ENCODE data around the gene DPYD.

DPYD gene

DNA sequence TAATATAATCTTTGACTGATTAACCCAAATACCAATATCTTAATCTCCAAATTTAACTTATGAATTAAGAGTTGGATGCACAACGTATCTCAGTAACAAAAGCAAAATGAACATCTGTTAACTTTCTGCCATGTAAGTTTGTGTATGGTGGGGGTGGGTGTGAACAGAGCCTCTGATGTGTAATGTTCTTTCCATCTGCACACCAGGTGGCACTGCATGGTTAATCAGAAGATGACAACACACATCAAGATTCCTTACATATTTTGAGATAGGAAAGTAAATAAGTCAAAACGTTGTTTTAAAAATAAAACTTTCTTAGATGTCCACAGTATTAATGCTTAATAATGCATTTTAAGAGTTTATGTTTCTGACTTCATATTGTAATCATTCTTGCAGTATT is 251.9 kb downstream of the DPYD start:
- Histone ChIP-seq H3K9ac (no peak overlapping the region), H3K4me3 (IDR thresholded peaks at IDR 0.05; ENCODE audit: insufficient read depth, low read depth, low read length) (no peak overlapping the region), H4K20me1 (ENCODE audit: insufficient read depth) (no peaks in the 10 kb centered on the region), H3K4me2 (no peak overlapping the region), H3K27ac (no peak overlapping the region), H2AFZ (ENCODE audit: low read depth) (no peak overlapping the region), H3K27me3 (ENCODE audit: insufficient read depth, low read depth) (no peaks in the 10 kb centered on the region), H3K36me3 (ENCODE audit: insufficient read depth) (no peaks in the 10 kb centered on the region), H3K4me1 (ENCODE audit: low read depth, poor library complexity, severe bottlenecking) (no peaks in the 10 kb centered on the region), H3K79me2 (ENCODE audit: insufficient read depth, low read depth) (no peaks in the 10 kb centered on the region)
- TF ChIP-seq, protein P1, sequence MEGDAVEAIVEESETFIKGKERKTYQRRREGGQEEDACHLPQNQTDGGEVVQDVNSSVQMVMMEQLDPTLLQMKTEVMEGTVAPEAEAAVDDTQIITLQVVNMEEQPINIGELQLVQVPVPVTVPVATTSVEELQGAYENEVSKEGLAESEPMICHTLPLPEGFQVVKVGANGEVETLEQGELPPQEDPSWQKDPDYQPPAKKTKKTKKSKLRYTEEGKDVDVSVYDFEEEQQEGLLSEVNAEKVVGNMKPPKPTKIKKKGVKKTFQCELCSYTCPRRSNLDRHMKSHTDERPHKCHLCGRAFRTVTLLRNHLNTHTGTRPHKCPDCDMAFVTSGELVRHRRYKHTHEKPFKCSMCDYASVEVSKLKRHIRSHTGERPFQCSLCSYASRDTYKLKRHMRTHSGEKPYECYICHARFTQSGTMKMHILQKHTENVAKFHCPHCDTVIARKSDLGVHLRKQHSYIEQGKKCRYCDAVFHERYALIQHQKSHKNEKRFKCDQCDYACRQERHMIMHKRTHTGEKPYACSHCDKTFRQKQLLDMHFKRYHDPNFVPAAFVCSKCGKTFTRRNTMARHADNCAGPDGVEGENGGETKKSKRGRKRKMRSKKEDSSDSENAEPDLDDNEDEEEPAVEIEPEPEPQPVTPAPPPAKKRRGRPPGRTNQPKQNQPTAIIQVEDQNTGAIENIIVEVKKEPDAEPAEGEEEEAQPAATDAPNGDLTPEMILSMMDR (conservative IDR thresholded peaks at IDR 0.05; ENCODE audit: low read depth, low read length), result no peak

GRCh38 chr1:97660431-97661105 is 260.3 kb downstream of the DPYD start:
- Histone ChIP-seq H4K20me1 (ENCODE audit: insufficient read depth) (no peaks in the 10 kb centered on the region), H3K79me2 (ENCODE audit: insufficient read depth, low read depth) (no peaks in the 10 kb centered on the region), H3K9ac (no peak overlapping the region), H2AFZ (ENCODE audit: low read depth) (no peak overlapping the region), H3K4me3 (IDR thresholded peaks at IDR 0.05; ENCODE audit: insufficient read depth, low read depth, low read length) (no peak overlapping the region), H3K27me3 (ENCODE audit: insufficient read depth, low read depth) (no peaks in the 10 kb centered on the region), H3K4me1 (ENCODE audit: low read depth, poor library complexity, severe bottlenecking) (no peaks in the 10 kb centered on the region), H3K36me3 (ENCODE audit: insufficient read depth) (no peaks in the 10 kb centered on the region), H3K4me2 (no peak overlapping the region), H3K27ac (no peak overlapping the region)
- TF ChIP-seq, protein P1 (conservative IDR thresholded peaks at IDR 0.05; ENCODE audit: low read depth, low read length), result no peak

DNA sequence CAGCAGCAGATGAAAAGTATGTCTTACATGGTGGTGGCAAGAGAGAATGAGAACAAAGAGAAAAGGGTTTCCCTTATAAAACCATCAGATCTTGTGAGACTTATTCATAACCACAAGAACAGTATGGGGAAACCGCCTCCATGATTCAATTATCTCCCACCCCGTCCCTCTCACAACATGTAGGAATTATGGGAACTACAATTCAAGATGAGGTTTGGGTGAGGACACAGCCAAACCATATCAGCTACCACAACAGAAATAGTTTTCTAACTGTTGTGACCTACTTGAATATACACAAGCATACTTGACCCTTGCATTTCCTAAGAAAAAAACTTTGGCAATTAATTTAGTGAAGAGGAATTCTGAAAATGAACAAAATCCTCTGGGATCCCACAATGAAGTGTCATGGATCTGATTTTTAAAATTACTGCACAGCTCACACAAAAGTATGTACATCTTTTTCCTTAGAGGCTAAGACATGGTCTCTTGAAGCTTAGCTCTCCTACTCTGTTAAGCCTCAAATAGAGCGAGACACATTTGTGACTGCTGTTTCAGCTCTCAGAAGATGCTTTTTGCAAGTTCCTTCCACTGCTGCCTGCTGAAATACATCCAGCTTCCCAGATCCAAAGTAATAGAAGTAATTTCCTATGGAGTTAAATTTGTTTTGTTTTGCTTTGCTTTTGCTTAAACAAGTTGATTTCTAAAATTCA is 265.8 kb downstream of the DPYD start:
- no peaks in the 10 kb centered on the region for H3K79me2 ChIP-seq (ENCODE audit: insufficient read depth, low read depth)
- no peak overlapping the region for H3K9ac ChIP-seq
- H3K36me3 ChIP-seq (ENCODE audit: insufficient read depth), result no peaks in the 10 kb centered on the region
- no peaks in the 10 kb centered on the region for H3K4me1 ChIP-seq (ENCODE audit: low read depth, poor library complexity, severe bottlenecking)
- TF ChIP-seq, protein P1 (conservative IDR thresholded peaks at IDR 0.05; ENCODE audit: low read depth, low read length), result no peak
- no peaks in the 10 kb centered on the region for H4K20me1 ChIP-seq (ENCODE audit: insufficient read depth)
- no peak overlapping the region for H3K27ac ChIP-seq
- no peak overlapping the region for H2AFZ ChIP-seq (ENCODE audit: low read depth)
- H3K4me2 ChIP-seq, result no peak overlapping the region
- H3K4me3 ChIP-seq (IDR thresholded peaks at IDR 0.05; ENCODE audit: insufficient read depth, low read depth, low read length), result no peak overlapping the region
- no peaks in the 10 kb centered on the region for H3K27me3 ChIP-seq (ENCODE audit: insufficient read depth, low read depth)

- no peaks in the 10 kb centered on the region for H3K36me3 ChIP-seq (ENCODE audit: insufficient read depth)
- no peaks in the 10 kb centered on the region for H3K27me3 ChIP-seq (ENCODE audit: insufficient read depth, low read depth)
- no peak overlapping the region for H3K4me2 ChIP-seq
- H2AFZ ChIP-seq (ENCODE audit: low read depth), result no peak overlapping the region
- no peak overlapping the region for H3K27ac ChIP-seq
- no peaks in the 10 kb centered on the region for H4K20me1 ChIP-seq (ENCODE audit: insufficient read depth)
- TF ChIP-seq, protein P1 (conservative IDR thresholded peaks at IDR 0.05; ENCODE audit: low read depth, low read length), result no peak
- H3K4me3 ChIP-seq (IDR thresholded peaks at IDR 0.05; ENCODE audit: insufficient read depth, low read depth, low read length), result no peak overlapping the region
- no peaks in the 10 kb centered on the region for H3K79me2 ChIP-seq (ENCODE audit: insufficient read depth, low read depth)
- H3K4me1 ChIP-seq (ENCODE audit: low read depth, poor library complexity, severe bottlenecking), result no peaks in the 10 kb centered on the region
- H3K9ac ChIP-seq, result no peak overlapping the region
Observed at GRCh38 chr1:97651250-97651649, 269.6 kb downstream of the DPYD start.
